Upper lobe of left lung (tissue), 4 donors: ENCODE results near the gene PRR29.

Experiments
- EP300 ChIP-seq, 4 donors: sonication (generic); formaldehyde crosslinking; IDR thresholded peaks; one replicate each; pipeline ENCODE4 v1.5.1; 2017; ENCODE audit warnings: antibody characterized with exemption in 4 of 4, control low read depth in 2 of 4
- POLR2A ChIP-seq, 4 donors: fragments of 450-650 bp; IDR thresholded peaks; one replicate each; pipeline ENCODE4 v1.5.1; 2016 to 2017; ENCODE audit warnings: antibody characterized with exemption in 4 of 4, mild to moderate bottlenecking in 2 of 4
- POLR2AphosphoS5 ChIP-seq, 2 donors: sonication (generic); formaldehyde crosslinking; IDR thresholded peaks; one replicate each; pipeline ENCODE4 v1.5.1; 2017; ENCODE audit warnings: antibody characterized with exemption in 2 of 2
- TF ChIP-seq, protein P1 (sequence below), 6 experiments: fragments of 450-650 bp in 4 of 6; fragments of 200-600 bp in 2 of 6; sonication (generic) in 2 of 6; IDR thresholded peaks; one replicate each; pipeline ENCODE4 v1.5.1; 2016 to 2019; ENCODE audit warnings: antibody characterized with exemption in 6 of 6

DNA sequence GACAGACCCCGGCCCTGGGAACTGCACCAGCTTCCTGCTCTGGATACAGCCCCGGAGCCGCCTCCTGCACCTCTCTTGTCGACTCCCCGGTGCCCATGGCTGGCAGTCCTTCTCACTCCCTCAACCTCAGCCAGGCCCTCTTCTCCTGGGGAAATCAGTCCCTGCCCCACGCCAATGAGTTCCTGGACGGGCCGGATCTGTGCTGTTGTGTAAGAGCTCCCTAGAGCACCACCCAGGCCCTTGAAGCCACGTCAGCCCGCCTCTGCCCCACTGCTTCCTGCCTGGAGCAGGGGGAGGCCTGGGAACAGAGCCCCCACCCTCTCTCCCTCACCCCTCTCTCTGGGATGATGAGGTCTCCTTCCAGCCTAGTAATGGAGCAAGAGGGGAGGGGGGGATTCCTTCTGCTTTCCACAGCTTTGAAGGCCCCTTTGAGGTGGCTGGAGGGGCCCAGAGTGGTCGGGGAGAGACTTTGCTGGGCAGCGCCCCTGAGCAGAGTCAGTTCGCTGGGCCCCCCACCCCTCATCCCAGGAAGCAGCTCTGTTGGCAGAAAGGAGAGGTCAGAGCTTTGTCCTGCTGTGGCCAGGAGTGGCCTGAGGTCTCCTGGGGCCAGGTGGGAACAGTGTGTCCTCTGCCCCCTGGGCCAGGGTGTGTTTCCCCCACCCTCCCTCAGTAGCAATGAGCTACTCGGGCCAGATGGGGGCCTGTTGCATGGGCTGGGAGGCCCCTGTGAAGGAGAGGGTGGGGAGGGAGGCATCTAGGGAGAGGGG, 3.8 kb downstream of the PRR29 start:
- TF ChIP-seq, protein P1, sequence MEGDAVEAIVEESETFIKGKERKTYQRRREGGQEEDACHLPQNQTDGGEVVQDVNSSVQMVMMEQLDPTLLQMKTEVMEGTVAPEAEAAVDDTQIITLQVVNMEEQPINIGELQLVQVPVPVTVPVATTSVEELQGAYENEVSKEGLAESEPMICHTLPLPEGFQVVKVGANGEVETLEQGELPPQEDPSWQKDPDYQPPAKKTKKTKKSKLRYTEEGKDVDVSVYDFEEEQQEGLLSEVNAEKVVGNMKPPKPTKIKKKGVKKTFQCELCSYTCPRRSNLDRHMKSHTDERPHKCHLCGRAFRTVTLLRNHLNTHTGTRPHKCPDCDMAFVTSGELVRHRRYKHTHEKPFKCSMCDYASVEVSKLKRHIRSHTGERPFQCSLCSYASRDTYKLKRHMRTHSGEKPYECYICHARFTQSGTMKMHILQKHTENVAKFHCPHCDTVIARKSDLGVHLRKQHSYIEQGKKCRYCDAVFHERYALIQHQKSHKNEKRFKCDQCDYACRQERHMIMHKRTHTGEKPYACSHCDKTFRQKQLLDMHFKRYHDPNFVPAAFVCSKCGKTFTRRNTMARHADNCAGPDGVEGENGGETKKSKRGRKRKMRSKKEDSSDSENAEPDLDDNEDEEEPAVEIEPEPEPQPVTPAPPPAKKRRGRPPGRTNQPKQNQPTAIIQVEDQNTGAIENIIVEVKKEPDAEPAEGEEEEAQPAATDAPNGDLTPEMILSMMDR (IDR thresholded peaks at IDR 0.05): peak in 1 of 6 experiments; percentile 10
- TF ChIP-seq POLR2A (IDR thresholded peaks at IDR 0.05): no peak
- TF ChIP-seq EP300 (IDR thresholded peaks at IDR 0.05): peak in 2 of 4 donors; percentile 3 to 18
- TF ChIP-seq POLR2AphosphoS5 (IDR thresholded peaks at IDR 0.05): peak; percentile 36 to 62
